Ectodermal cell (in vitro differentiated cells): ENCODE results near the gene SHC3.
A peak's percentile ranks its signal among the peaks of the same experiment; 100 is the strongest.

Experiments used
- H3K27ac ChIP-seq: 2 replicates; pipeline ENCODE4 v1.7.0; 2013; ENCODE audit warnings: mild to moderate bottlenecking, low read depth, low read length; ENCODE audit not compliant: insufficient read depth, poor library complexity, severe bottlenecking
- H3K27me3 ChIP-seq: 2 replicates; pipeline ENCODE4 v1.7.0; 2013; ENCODE audit warnings: mild to moderate bottlenecking, low read length; ENCODE audit not compliant: insufficient read depth, control insufficient read depth, poor library complexity, severe bottlenecking
- H3K36me3 ChIP-seq: one replicate; pipeline ENCODE4 v1.7.0; 2013; ENCODE audit warnings: low read length; ENCODE audit not compliant: control insufficient read depth, insufficient read depth
- H3K4me1 ChIP-seq: one replicate; pipeline ENCODE4 v1.7.0; 2013; ENCODE audit warnings: low read length; ENCODE audit not compliant: control insufficient read depth, insufficient read depth
- H3K4me3 ChIP-seq: 2 replicates; pipeline ENCODE4 v1.7.0; 2013; ENCODE audit warnings: low read depth, low read length, control low read depth; ENCODE audit not compliant: insufficient read depth
- H3K9me3 ChIP-seq: 2 replicates; pipeline ENCODE4 v1.7.0; 2013; ENCODE audit warnings: mild to moderate bottlenecking, low read length, moderate library complexity; ENCODE audit not compliant: control insufficient read depth
- WGBS, 2 experiments: methylation state at CpG; one replicate each; pipeline ENCODE4 v1.1.7; 2013; ENCODE audit warnings: missing lambda C conversion rate in 2 of 2; 5-methylcytosine and 5-hydroxymethylcytosine counted together

The SHC3 gene

GRCh38 chr9:88992556-88992955, 186.1 kb downstream of the SHC3 start:
- no peaks in the 10 kb centered on the region for H3K36me3 ChIP-seq
- no peak overlapping the region for H3K27ac ChIP-seq
- peaks cover 7% of the 10 kb centered on the region for H3K27me3 ChIP-seq
- 86 to 94% methylated on average over 4 of the region's 4 CpGs for WGBS, 2 experiments
- no peak overlapping the region for H3K4me3 ChIP-seq
- H3K4me1 ChIP-seq = peaks cover 8% of the 10 kb centered on the region
- H3K9me3 ChIP-seq = no peaks in the 10 kb centered on the region

GRCh38 chr9:88991066-88992034, 187.3 kb downstream of the SHC3 start, which contains the start of gene S1PR3:
Gene S1PR3, plus strand, starts transcription at chr9:88991468. Its CDS starts 9,733 bp downstream, at chr9:89001201.
- H3K4me3 ChIP-seq = peak within 1 kb of the TSS; percentile 79
- peaks cover 7% of the 10 kb centered on the region for H3K27me3 ChIP-seq
- H3K4me1 ChIP-seq = peaks cover 8% of the 10 kb centered on the region
- H3K27ac ChIP-seq = peak within 1 kb of the TSS; percentile 78
- WGBS, 2 experiments = 0% methylated on average over 82 to 88 of the region's 94 CpGs
- H3K36me3 ChIP-seq = no peaks in the 10 kb centered on the region
- H3K9me3 ChIP-seq = no peaks in the 10 kb centered on the region

- Histone ChIP-seq H3K27me3 (peaks cover 7% of the 10 kb centered on the region), H3K4me1 (peaks cover 8% of the 10 kb centered on the region), H3K36me3 (no peaks in the 10 kb centered on the region), H3K4me3 (peak overlapping the region; percentile 79), H3K9me3 (no peaks in the 10 kb centered on the region), H3K27ac (peak overlapping the region; percentile 78)
- WGBS, 2 experiments = 1% methylated on average over 21 of the region's 21 CpGs
Observed at GRCh38 chr9:88990729-88991065, 187.9 kb downstream of the SHC3 start.

- Histone ChIP-seq H3K4me1 (peaks cover 8% of the 10 kb centered on the region), H3K27ac (no peak overlapping the region), H3K4me3 (peak overlapping the region; percentile 79), H3K27me3 (peaks cover 7% of the 10 kb centered on the region), H3K9me3 (no peaks in the 10 kb centered on the region), H3K36me3 (no peaks in the 10 kb centered on the region)
- WGBS, 2 experiments = 22 to 23% methylated on average over 23 to 24 of the region's 25 CpGs
Observed at GRCh38 chr9:88990041-88990728, 188.4 kb downstream of the SHC3 start.

GRCh38 chr9:88988796-88989641, 189.6 kb downstream of the SHC3 start:
- no peaks in the 10 kb centered on the region for H3K9me3 ChIP-seq
- peaks cover 8% of the 10 kb centered on the region for H3K4me1 ChIP-seq
- WGBS, 2 experiments = 76 to 78% methylated on average over 7 of the region's 7 CpGs
- H3K27ac ChIP-seq = no peak overlapping the region
- H3K36me3 ChIP-seq = no peaks in the 10 kb centered on the region
- peaks cover 7% of the 10 kb centered on the region for H3K27me3 ChIP-seq
- H3K4me3 ChIP-seq = no peak overlapping the region

- WGBS, 2 experiments = 56 to 57% methylated on average over 4 of the region's 4 CpGs
- H3K9me3 ChIP-seq = no peaks in the 10 kb centered on the region
- H3K4me1 ChIP-seq = peaks cover 8% of the 10 kb centered on the region
- H3K27ac ChIP-seq = no peak overlapping the region
- no peak overlapping the region for H3K4me3 ChIP-seq
- H3K27me3 ChIP-seq = peaks cover 7% of the 10 kb centered on the region
- no peaks in the 10 kb centered on the region for H3K36me3 ChIP-seq
Observed at GRCh38 chr9:88987661-88988060, 191.0 kb downstream of the SHC3 start.

- H3K9me3 ChIP-seq = no peaks in the 10 kb centered on the region
- no peak overlapping the region for H3K27ac ChIP-seq
- 92 to 96% methylated on average over 3 of the region's 3 CpGs for WGBS, 2 experiments
- peaks cover 6% of the 10 kb centered on the region for H3K4me1 ChIP-seq
- H3K27me3 ChIP-seq = no peaks in the 10 kb centered on the region
- no peak overlapping the region for H3K4me3 ChIP-seq
- H3K36me3 ChIP-seq = no peaks in the 10 kb centered on the region
Observed at GRCh38 chr9:88986776-88987175, 191.8 kb downstream of the SHC3 start.

GRCh38 chr9:88985616-88986015, 193.0 kb downstream of the SHC3 start:
- no peaks in the 10 kb centered on the region for H3K27me3 ChIP-seq
- 82 to 93% methylated on average over 2 of the region's 2 CpGs for WGBS, 2 experiments
- no peaks in the 10 kb centered on the region for H3K36me3 ChIP-seq
- peaks cover 3% of the 10 kb centered on the region for H3K9me3 ChIP-seq
- peaks cover 5% of the 10 kb centered on the region for H3K4me1 ChIP-seq
- no peak overlapping the region for H3K27ac ChIP-seq
- no peak overlapping the region for H3K4me3 ChIP-seq

- H3K4me1 ChIP-seq = peaks cover under 1% of the 10 kb centered on the region
- H3K27me3 ChIP-seq = no peaks in the 10 kb centered on the region
- no peak overlapping the region for H3K27ac ChIP-seq
- H3K36me3 ChIP-seq = no peaks in the 10 kb centered on the region
- no peak overlapping the region for H3K4me3 ChIP-seq
- H3K9me3 ChIP-seq = peaks cover 3% of the 10 kb centered on the region
- WGBS, 2 experiments = 92 to 93% methylated on average over 4 of the region's 4 CpGs
Observed at GRCh38 chr9:88984543-88984883, 194.1 kb downstream of the SHC3 start.
